Epithelial cell of proximal tubule (primary cell): ENCODE data around the gene RAF1. TPM values are rescaled to one million over a fixed set of nuclear protein-coding genes. Genes with fewer than 3 reads are reported as not detected.
"Not testable (repeated sequence)": the region's sequence is repeated elsewhere in the genome, so short reads cannot be mapped to it uniquely, and the experiment has no call there.

Experiments used
- DNase-seq: peaks from one replicate; pipeline ENCODE4 v3.0.0-alpha.2; 2011; ENCODE audit warnings: low read depth
- H3K4me3 ChIP-seq: 2 replicates; pipeline ENCODE4 v1.5.1; 2011; ENCODE audit warnings: low read depth, mild to moderate bottlenecking, low read length
- total RNA-seq: library from RNA; depleted of rRNA; stranded (reverse); fragments of >200 nt; gene quantifications from 2 replicates; pipeline ENCODE4 v1.2.3, GENCODE V29; 2015
- TF ChIP-seq, protein P1 (sequence below): conservative IDR thresholded peaks from 2 replicates; pipeline ENCODE4 v1.5.1; 2012; ENCODE audit warnings: low read depth, mild to moderate bottlenecking, low read length

The RAF1 gene
- total RNA-seq, 1 donor from 2014 or later = 63.4 TPM

DNA sequence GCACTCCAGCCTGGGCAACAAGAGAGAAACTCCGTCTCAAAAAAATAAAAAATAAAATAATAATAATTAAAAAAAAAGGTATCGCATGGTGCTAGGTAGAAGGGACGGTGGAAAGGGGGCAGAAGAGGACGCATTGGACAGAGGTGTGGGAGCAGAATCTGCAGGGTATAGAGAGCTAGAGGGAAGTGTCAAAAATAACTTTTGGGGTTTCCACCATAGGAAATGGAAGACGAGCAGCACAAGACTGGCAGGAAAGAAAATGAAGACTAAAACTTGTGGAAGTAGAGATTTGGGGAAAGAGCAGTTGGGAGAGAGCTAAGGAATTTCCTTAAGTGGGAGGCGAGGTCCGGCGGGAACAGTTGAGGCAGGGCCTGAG, 107.6 kb downstream of the RAF1 start:
- TF ChIP-seq, protein P1, sequence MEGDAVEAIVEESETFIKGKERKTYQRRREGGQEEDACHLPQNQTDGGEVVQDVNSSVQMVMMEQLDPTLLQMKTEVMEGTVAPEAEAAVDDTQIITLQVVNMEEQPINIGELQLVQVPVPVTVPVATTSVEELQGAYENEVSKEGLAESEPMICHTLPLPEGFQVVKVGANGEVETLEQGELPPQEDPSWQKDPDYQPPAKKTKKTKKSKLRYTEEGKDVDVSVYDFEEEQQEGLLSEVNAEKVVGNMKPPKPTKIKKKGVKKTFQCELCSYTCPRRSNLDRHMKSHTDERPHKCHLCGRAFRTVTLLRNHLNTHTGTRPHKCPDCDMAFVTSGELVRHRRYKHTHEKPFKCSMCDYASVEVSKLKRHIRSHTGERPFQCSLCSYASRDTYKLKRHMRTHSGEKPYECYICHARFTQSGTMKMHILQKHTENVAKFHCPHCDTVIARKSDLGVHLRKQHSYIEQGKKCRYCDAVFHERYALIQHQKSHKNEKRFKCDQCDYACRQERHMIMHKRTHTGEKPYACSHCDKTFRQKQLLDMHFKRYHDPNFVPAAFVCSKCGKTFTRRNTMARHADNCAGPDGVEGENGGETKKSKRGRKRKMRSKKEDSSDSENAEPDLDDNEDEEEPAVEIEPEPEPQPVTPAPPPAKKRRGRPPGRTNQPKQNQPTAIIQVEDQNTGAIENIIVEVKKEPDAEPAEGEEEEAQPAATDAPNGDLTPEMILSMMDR = no peak

DNA sequence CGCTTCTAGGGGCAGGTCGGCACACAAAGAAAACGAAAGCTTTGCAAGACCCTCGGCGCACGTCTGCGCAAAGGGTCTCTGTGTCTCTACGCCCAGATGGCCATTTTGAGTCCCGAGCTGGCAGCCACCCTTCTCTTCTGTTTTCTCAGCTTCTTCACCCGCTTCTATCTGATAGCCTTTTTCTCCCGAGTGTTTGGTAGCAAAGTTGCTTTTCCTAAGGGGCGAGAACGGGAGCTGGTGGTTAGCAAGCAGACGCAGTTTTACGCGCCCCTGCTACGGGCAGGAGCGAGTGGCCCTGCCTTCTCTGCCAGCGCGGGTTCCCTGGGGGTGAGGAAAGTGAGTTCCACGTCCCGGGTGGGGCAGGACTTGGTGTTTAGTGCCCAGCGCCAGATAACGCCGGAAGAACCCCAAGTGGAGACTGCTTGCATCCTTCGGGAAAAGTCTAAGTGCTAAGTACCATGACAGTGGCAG, 110.0 kb downstream of the RAF1 start:
- TF ChIP-seq, protein P1 = no peak
- H3K4me3 ChIP-seq = peak overlapping the region; percentile 72
- DNase-seq = no peak

More for the DNA sequence above, 107.6 kb downstream of the RAF1 start:
- no peak for DNase-seq
- H3K4me3 ChIP-seq = peak overlapping the region; percentile 98

DNA sequence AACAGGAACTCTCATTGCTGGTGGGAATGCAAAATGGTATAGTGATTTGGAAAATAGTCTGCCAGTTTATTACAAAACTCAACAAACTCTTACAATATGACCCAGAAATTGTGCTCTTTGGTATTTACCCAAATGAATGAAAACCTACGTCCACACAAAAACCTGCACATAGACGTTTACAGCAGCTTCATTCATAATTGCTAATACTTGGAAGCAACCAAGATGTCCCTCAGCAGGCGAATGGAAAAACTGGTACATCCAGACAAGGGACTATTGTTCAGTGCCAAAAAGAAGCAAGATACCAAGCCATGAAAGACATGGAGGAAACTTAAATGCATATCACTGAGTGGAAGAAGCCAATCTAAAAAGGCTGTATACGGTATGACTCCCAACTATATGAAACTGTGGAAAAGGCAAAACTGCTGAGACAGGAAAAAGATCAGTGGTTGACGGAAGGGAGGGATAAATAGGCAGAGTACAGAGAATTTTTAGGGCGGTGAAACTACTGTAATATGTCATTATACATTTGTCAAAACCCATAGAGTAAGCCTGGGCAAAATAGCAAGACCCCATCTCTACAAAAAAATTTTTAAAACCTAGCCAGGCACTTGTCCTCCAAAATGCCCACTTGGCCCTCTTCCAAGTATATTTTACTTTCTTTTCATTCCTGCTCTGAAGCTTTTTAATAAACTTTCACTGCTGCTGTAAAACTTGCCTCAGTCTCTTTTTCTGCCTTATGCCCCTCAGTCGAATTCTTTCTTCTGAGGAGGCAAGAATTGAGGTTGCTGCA, 113.8 kb downstream of the RAF1 start:
- TF ChIP-seq, protein P1 = no peak
- DNase-seq = no peak
- no peak overlapping the region for H3K4me3 ChIP-seq

DNA sequence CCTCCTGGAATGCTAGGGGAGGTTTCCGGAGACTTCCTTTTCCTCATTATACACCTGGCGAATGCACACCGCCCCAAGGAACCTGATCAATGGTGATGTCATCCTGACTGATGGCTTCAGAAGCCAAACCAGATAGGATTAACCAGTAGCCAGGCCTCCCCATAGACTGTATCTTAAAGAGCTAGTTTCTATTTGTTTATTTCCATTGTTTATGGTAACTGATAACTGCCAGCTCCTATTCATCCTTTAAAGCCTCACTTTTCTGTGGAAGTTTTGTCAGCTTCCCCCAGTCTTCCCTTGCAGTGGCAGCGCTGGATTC, 118.5 kb downstream of the RAF1 start, which contains the start of gene MKRN2OS:
Gene MKRN2OS (minus strand): TSS at position 27 of the 319 bp plus-strand sequence. CDS start 35 bp downstream, outside the sequence.
- H3K4me3 ChIP-seq = peak within 1 kb of the TSS; percentile 43
- no peak for DNase-seq
- TF ChIP-seq, protein P1 = no peak

DNA sequence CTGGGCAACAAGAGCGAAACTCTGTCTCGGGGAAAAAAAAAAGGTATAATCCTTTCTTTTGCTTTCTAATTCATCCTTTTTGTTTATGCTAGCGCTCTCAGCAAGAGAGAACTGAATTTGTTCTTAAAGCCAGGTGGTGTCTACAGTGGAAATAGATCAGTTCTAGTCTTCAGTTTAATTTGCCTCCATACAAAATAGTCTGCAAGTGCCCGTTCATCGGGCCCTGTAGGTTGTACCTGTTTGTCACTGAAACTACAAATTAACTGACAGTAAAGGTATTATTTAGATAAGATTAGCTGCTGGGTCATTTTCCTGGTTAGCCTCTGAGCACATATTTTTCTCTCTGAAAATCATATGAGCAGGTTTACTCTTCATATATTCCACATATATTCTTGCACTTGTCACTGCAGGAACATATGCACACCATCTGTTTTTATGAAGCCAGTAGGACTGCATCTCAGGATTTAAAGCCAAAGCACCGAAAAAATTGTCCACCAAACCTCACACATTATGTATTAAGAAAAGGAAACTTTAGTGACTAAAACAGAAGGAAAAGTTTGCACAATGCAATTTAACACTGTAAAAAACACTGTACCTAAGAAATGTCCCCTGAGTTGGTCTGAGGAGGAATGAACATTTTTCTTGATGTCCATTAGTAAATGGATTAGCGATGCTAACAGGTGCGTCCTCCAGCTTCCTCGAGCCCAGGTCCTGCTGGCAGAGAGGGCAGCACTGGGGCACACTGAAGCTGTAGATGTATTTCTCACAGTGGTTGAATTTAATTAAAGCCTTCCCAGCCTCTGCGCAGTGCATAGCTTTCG, 119.1 kb downstream of the RAF1 start:
- no peak for DNase-seq
- peak overlapping the region; percentile 43 for H3K4me3 ChIP-seq

DNA sequence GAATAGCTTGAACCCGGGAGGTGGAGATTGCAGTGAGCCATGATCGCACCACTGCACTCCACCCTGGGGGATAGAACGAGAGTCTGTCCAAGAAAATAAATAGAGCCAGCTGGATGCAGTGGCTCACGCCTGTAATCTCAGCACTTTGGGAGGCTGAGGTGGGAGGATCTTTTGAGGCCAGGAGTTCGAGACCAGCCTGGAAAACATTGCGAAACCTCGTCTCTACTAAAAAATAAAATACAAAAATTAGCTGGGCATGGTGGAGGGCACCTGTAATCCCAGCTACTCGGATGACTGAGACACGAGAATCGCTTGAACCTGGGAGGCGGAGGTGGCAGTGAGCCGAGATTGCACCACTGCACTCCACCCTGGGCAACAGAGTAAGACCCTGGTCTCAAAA, 120.4 kb downstream of the RAF1 start:
- not testable (repeated sequence) for DNase-seq, H3K4me3 ChIP-seq

More for the DNA sequence above, 119.1 kb downstream of the RAF1 start:
- TF ChIP-seq, protein P1 = no peak

DNA sequence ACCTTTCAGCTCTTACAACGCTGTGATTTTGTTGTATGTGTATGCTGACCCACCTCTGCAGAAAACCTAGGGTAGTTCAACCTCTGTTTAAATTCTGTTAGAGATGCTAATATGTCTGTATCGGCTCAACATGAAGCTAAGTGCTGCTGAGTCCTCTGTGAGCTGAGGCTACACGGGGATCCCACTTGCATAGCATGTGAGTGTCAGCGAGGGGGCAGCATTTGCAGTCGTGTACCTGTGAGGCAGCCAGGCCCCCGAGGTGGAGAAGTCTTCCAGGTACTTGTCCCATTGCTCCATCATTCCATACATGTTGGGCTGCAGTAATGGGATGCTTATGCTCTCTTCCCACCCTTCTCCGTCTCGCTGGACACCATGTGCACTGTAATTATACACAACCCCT, 122.3 kb downstream of the RAF1 start:
- TF ChIP-seq, protein P1 = peak; percentile 40
- no peak for DNase-seq
- no peak overlapping the region for H3K4me3 ChIP-seq
